NCI-H128 (cell line): Measurements from ENCODE around the gene REN.

ENCODE experiments used
- DNase-seq: peaks from one replicate; lab custom pipeline; 2025; ENCODE audit not compliant: unreplicated experiment; lab: John Stamatoyannopoulos, UW

REN gene

GRCh38 chr1:204134103-204134502, 32.0 kb downstream of the REN start:
- no peak for DNase-seq

- no peak for DNase-seq
Observed at GRCh38 chr1:204132718-204133117, 33.4 kb downstream of the REN start.

- DNase-seq = no peak
Observed at GRCh38 chr1:204131978-204132377, 34.2 kb downstream of the REN start.

- DNase-seq = no peak
Observed at GRCh38 chr1:204130981-204131892, 34.9 kb downstream of the REN start.

GRCh38 chr1:204130178-204130577, 36.0 kb downstream of the REN start:
- no peak for DNase-seq

GRCh38 chr1:204128964-204129896, 36.9 kb downstream of the REN start:
- DNase-seq = peak; percentile 39

GRCh38 chr1:204128464-204128963, 37.6 kb downstream of the REN start:
- DNase-seq = no peak

GRCh38 chr1:204127597-204128242, 38.4 kb downstream of the REN start:
- DNase-seq = peak; percentile 79

- no peak for DNase-seq
Observed at GRCh38 chr1:204126956-204127355, 39.2 kb downstream of the REN start.

GRCh38 chr1:204126386-204126785, 39.8 kb downstream of the REN start:
- no peak for DNase-seq

- no peak for DNase-seq
Observed at GRCh38 chr1:204125759-204126351, 40.3 kb downstream of the REN start.

- no peak for DNase-seq
Observed at GRCh38 chr1:204124639-204125038, 41.5 kb downstream of the REN start.

GRCh38 chr1:204123376-204123775, 42.8 kb downstream of the REN start:
- no peak for DNase-seq

GRCh38 chr1:204121840-204122555, 44.1 kb downstream of the REN start:
- DNase-seq = no peak

GRCh38 chr1:204116539-204116938, 49.6 kb downstream of the REN start:
- no peak for DNase-seq

- DNase-seq = no peak
Observed at GRCh38 chr1:204115116-204115515, 51.0 kb downstream of the REN start.

- no peak for DNase-seq
Observed at GRCh38 chr1:204114606-204115005, 51.5 kb downstream of the REN start.

- no peak for DNase-seq
Observed at GRCh38 chr1:204113896-204114295, 52.2 kb downstream of the REN start.

- DNase-seq = no peak
Observed at GRCh38 chr1:204112876-204113730, 53.0 kb downstream of the REN start.
